CD4-positive, alpha-beta T cell (primary cell): ENCODE measurements around the gene DVL1. TPM values are rescaled to one million over a fixed set of nuclear protein-coding genes. Genes with fewer than 3 reads are reported as not detected.

Source experiments
- ATAC-seq: fragments of 200-7000 bp; cut with Tn5 transposase; one replicate; pipeline ENCODE4 v1.10.0; 2022; ENCODE audit warnings: mild to moderate bottlenecking; ENCODE audit not compliant: poor library complexity
- CTCF ChIA-PET: fragments of 350-600 bp; sonication (Branson Sonifier 250); formaldehyde crosslinking; loops from one replicate; lab custom pipeline; 2021; ENCODE audit warnings: antibody characterized with exemption, inconsistent platforms; lab: Charles Lee
- POLR2A ChIA-PET: fragments of 350-600 bp; sonication (Branson Sonifier 250); formaldehyde crosslinking; loops from one replicate; lab custom pipeline; 2021; ENCODE audit warnings: antibody characterized with exemption, inconsistent platforms; lab: Charles Lee
- DNase-seq, 14 experiments: peaks; one replicate each; pipeline ENCODE4 v3.0.0-alpha.2; 2013 to 2020; ENCODE audit warnings: mixed read lengths in 2 of 14
- H3K27ac ChIP-seq, 2 donors: one replicate each; pipeline versions ENCODE4 v1.5.1 to v1.7.0; 2013; ENCODE audit warnings: low read length in 2 of 2, low read depth in 1 of 2, mild to moderate bottlenecking in 1 of 2
- H3K27me3 ChIP-seq, 2 experiments: 1 replicate in 1 of 2; 2 replicates in 1 of 2; pipeline versions ENCODE4 v1.6.1 to v1.7.0; 2013; ENCODE audit warnings: low read length in 2 of 2, control low read depth in 1 of 2, mild to moderate bottlenecking in 1 of 2, moderate library complexity in 1 of 2; ENCODE audit not compliant: insufficient read depth in 2 of 2, control insufficient read depth in 1 of 2
- H3K36me3 ChIP-seq: one replicate; pipeline ENCODE4 v1.6.1; 2013; ENCODE audit warnings: low read length, control low read depth; ENCODE audit not compliant: insufficient read depth
- H3K4me1 ChIP-seq: one replicate; pipeline ENCODE4 v1.6.1; 2013; ENCODE audit warnings: low read length, control low read depth; ENCODE audit not compliant: insufficient read depth
- H3K4me3 ChIP-seq: one replicate; pipeline ENCODE4 v1.5.1; 2013; ENCODE audit warnings: mild to moderate bottlenecking, low read length, moderate library complexity
- H3K9me3 ChIP-seq, 2 experiments: 1 replicate in 1 of 2; 2 replicates in 1 of 2; pipeline versions ENCODE4 v1.6.1 to v1.7.0; 2013; ENCODE audit warnings: low read length in 2 of 2, mild to moderate bottlenecking in 2 of 2, control low read depth in 1 of 2, moderate library complexity in 1 of 2; ENCODE audit not compliant: control insufficient read depth in 1 of 2, insufficient read depth in 1 of 2
- H3K27ac Mint-ChIP-seq: one replicate; pipeline ENCODE4 v1.8.0; 2020; ENCODE audit warnings: mixed read lengths
- H3K27me3 Mint-ChIP-seq: one replicate; pipeline ENCODE4 v1.8.0; 2021; ENCODE audit warnings: mixed read lengths
- H3K36me3 Mint-ChIP-seq: one replicate; pipeline ENCODE4 v1.8.0; 2021; ENCODE audit warnings: low read depth, mixed read lengths
- H3K4me1 Mint-ChIP-seq: one replicate; pipeline ENCODE4 v1.8.0; 2021; ENCODE audit warnings: low read depth, mixed read lengths
- H3K4me3 Mint-ChIP-seq: one replicate; pipeline ENCODE4 v1.8.0; 2020; ENCODE audit warnings: mild to moderate bottlenecking, mixed read lengths
- H3K9me3 Mint-ChIP-seq: one replicate; pipeline ENCODE4 v1.8.0; 2020; ENCODE audit warnings: mixed read lengths
- CTCF ChIP-seq: fragments of 200-600 bp; IDR thresholded peaks from one replicate; pipeline ENCODE4 v1.8.0; 2022; ENCODE audit warnings: antibody characterized with exemption, mild to moderate bottlenecking
- intact Hi-C, 2 experiments: fragments of 100-400 bp; cut with DNase I in 1 of 2; cut with micrococcal nuclease in 1 of 2; formaldehyde crosslinking; loops; one replicate each; pipeline versions ENCODE4 v1.15.1 to v1.9.0; 2023 to 2025; cut with DNase I, micrococcal nuclease
- total RNA-seq, 174 experiments: library from RNA in 2 of 174; stranded (reverse) in 2 of 174; gene quantifications; one replicate each; pipeline ENCODE4 v1.2.3 and lab custom pipeline; 2021 to 2026

DVL1 gene
- total RNA-seq, 2 experiments from 2014 or later: 44.9 to 45.5 TPM

GRCh38 chr1:1347026-1347595 is 2.1 kb downstream of the DVL1 start:
- CTCF ChIA-PET: no interaction called here
- peaks cover 39% of the 10 kb centered on the region for H3K4me1 ChIP-seq
- Mint-ChIP-seq H3K4me1 (peaks cover 18% of the 10 kb centered on the region), H3K27me3 (peaks cover 3% of the 10 kb centered on the region), H3K4me3 (peak overlapping the region; percentile 86), H3K9me3 (no peaks in the 10 kb centered on the region), H3K27ac (peak overlapping the region; percentile 17), H3K36me3 (no peaks in the 10 kb centered on the region)
- peaks cover 3% of the 10 kb centered on the region for H3K36me3 ChIP-seq
- TF ChIP-seq CTCF: no peak
- no peak overlapping the region for H3K27ac ChIP-seq
- DNase-seq (no peak), ATAC-seq (no peak)
- POLR2A ChIA-PET: interaction anchor here (1.0 kb wide), 1 partner anchor 225 kb away, joined by 3 read pairs; no protein-coding TSS in a partner anchor
- no peak overlapping the region for H3K4me3 ChIP-seq
- H3K27me3 ChIP-seq: no peaks in the 10 kb centered on the region
- intact Hi-C loops: loop anchor here in 1 of 2 experiments (1.0 kb wide), 1 partner anchor 22 kb away; no protein-coding TSS in a partner anchor
- no peaks in the 10 kb centered on the region for H3K9me3 ChIP-seq

GRCh38 chr1:1346501-1346890 is 2.7 kb downstream of the DVL1 start:
- intact Hi-C loops: no loop called here
- H3K27ac ChIP-seq: no peak overlapping the region
- H3K4me1 ChIP-seq: peaks cover 35% of the 10 kb centered on the region
- no peaks in the 10 kb centered on the region for H3K9me3 Mint-ChIP-seq
- peaks cover 3% of the 10 kb centered on the region for H3K36me3 ChIP-seq
- H3K4me3 Mint-ChIP-seq: peak overlapping the region; percentile 86
- H3K27me3 ChIP-seq: no peaks in the 10 kb centered on the region
- H3K9me3 ChIP-seq: no peaks in the 10 kb centered on the region
- H3K4me1 Mint-ChIP-seq: peaks cover 16% of the 10 kb centered on the region
- POLR2A ChIA-PET: interaction anchor here (1.0 kb wide), 1 partner anchor 224 kb away, joined by 3 read pairs; no protein-coding TSS in a partner anchor
- DNase-seq: no peak
- H3K4me3 ChIP-seq: no peak overlapping the region
- no peaks in the 10 kb centered on the region for H3K27me3 Mint-ChIP-seq
- no peaks in the 10 kb centered on the region for H3K36me3 Mint-ChIP-seq
- CTCF ChIA-PET: no interaction called here
- H3K27ac Mint-ChIP-seq: no peak overlapping the region
- no peak for TF ChIP-seq CTCF
- no peak for ATAC-seq

DNA sequence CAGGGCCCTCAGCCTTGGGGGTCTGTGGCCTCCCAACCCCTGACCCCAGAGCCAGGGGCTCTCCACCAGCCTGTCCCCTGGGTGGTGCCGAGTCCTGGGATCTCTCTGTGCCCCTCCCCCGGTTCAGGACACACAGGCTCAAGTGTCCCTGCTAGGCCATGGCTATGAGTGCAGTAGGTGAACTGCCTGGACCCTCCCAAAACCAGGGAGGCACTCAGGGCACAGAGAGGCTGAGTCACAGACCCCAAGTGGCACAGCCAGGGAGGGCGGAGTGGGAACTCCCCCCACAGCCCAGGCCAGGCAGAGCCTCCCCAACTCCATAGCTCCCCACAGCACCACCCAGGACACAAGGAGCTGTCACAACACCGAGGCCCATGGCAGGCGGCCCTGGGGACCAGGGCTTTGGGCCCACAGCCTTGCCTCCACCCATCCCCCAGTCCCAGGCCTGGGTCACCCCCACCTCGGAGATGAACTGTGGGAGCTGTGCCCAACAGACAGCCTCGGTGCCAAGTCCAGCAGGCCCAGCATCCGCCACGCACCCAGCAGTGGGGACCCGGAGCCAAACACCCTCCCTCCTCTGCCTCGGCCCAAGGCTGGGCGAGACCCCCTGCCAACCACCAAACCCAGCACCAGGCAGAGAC is 3.2 kb downstream of the DVL1 start:
- Mint-ChIP-seq H3K36me3 (peaks cover 4% of the 10 kb centered on the region), H3K9me3 (no peaks in the 10 kb centered on the region), H3K4me1 (peaks cover 16% of the 10 kb centered on the region), H3K27ac (no peak overlapping the region), H3K27me3 (no peaks in the 10 kb centered on the region), H3K4me3 (no peak overlapping the region)
- DNase-seq: no peak
- Histone ChIP-seq H3K27ac (no peak overlapping the region), H3K9me3 (no peaks in the 10 kb centered on the region), H3K27me3 (no peaks in the 10 kb centered on the region), H3K4me3 (no peak overlapping the region), H3K36me3 (peaks cover 3% of the 10 kb centered on the region), H3K4me1 (peaks cover 32% of the 10 kb centered on the region)
- POLR2A ChIA-PET: interaction anchor here (1.0 kb wide), 1 partner anchor 224 kb away, joined by 3 read pairs; no protein-coding TSS in a partner anchor
- TF ChIP-seq CTCF: no peak
- CTCF ChIA-PET: no interaction called here
- no peak for ATAC-seq
- intact Hi-C loops: no loop called here
